Mammary epithelial cell (primary cell): Measurements from ENCODE around the gene HAGHL.

Experiments used
- CTCF ChIP-seq, 2 donors: IDR thresholded peaks in 1 of 2; conservative IDR thresholded peaks in 1 of 2; 2 replicates each; pipeline ENCODE4 v1.5.1; 2011 to 2012; ENCODE audit warnings: inconsistent platforms in 2 of 2, low read length in 2 of 2, mild to moderate bottlenecking in 2 of 2, control low read depth in 1 of 2, low read depth in 1 of 2; ENCODE audit not compliant: insufficient read depth in 1 of 2; ENCODE audit errors: extremely low read depth in 1 of 2
- EZH2 ChIP-seq: IDR thresholded peaks from 2 replicates; pipeline ENCODE4 v1.6.1; 2012; ENCODE audit warnings: low read length, inconsistent platforms, borderline replicate concordance

GRCh38 chr16:681746-682427, 45.0 kb upstream of the HAGHL start:
- no peak for TF ChIP-seq CTCF (conservative IDR thresholded peaks at IDR 0.05 in 1 of 2, IDR thresholded peaks at IDR 0.05 in 1 of 2; ENCODE audit: extremely low read depth in 1 of 2, insufficient read depth in 1 of 2, low read depth in 1 of 2, low read length in 2 of 2)
- TF ChIP-seq EZH2, result no peak
